Smooth muscle cell of the brain vasculature (primary cell): ENCODE data around the gene CEP70.
"Not testable (repeated sequence)": the region's sequence is repeated elsewhere in the genome, so short reads cannot be mapped to it uniquely, and the experiment has no call there.

Source experiments
- DNase-seq: peaks from one replicate; pipeline ENCODE4 v3.0.0-alpha.2; 2012; ENCODE audit warnings: low read depth, low spot score

CEP70 gene

GRCh38 chr3:138591392-138591791 lies 2.7 kb downstream of the CEP70 start:
- no peak for DNase-seq

- DNase-seq: no peak
Observed at GRCh38 chr3:138588445-138588844, 5.6 kb downstream of the CEP70 start.

GRCh38 chr3:138587374-138587773 lies 6.7 kb downstream of the CEP70 start:
- DNase-seq: no peak

GRCh38 chr3:138578961-138579574 lies 15.0 kb downstream of the CEP70 start:
- no peak for DNase-seq

- no peak for DNase-seq
Observed at GRCh38 chr3:138578141-138578540, 15.9 kb downstream of the CEP70 start.

GRCh38 chr3:138573138-138573537 lies 20.9 kb downstream of the CEP70 start:
- DNase-seq: no peak

- not testable (repeated sequence) for DNase-seq
Observed at GRCh38 chr3:138569624-138570023, 24.4 kb downstream of the CEP70 start.

GRCh38 chr3:138569090-138569489 lies 25.0 kb downstream of the CEP70 start:
- no peak for DNase-seq

- DNase-seq: no peak
Observed at GRCh38 chr3:138567403-138567802, 26.7 kb downstream of the CEP70 start.

GRCh38 chr3:138566293-138566692 lies 27.8 kb downstream of the CEP70 start:
- DNase-seq: not testable (repeated sequence)

GRCh38 chr3:138562902-138563301 lies 31.2 kb downstream of the CEP70 start:
- not testable (repeated sequence) for DNase-seq

GRCh38 chr3:138560501-138560900 lies 33.6 kb downstream of the CEP70 start:
- DNase-seq: no peak

GRCh38 chr3:138559134-138559533 lies 34.9 kb downstream of the CEP70 start:
- DNase-seq: no peak

- DNase-seq: not testable (repeated sequence)
Observed at GRCh38 chr3:138554775-138555174, 39.3 kb downstream of the CEP70 start.

GRCh38 chr3:138550958-138551357 lies 43.1 kb downstream of the CEP70 start:
- DNase-seq: not testable (repeated sequence)

- no peak for DNase-seq
Observed at GRCh38 chr3:138549179-138549977, 44.7 kb downstream of the CEP70 start.

- no peak for DNase-seq
Observed at GRCh38 chr3:138547342-138547975, 46.6 kb downstream of the CEP70 start.

- DNase-seq: no peak
Observed at GRCh38 chr3:138544546-138544945, 49.5 kb downstream of the CEP70 start.

GRCh38 chr3:138542977-138543376 lies 51.1 kb downstream of the CEP70 start:
- no peak for DNase-seq

GRCh38 chr3:138539352-138539751 lies 54.7 kb downstream of the CEP70 start:
- no peak for DNase-seq

- DNase-seq: not testable (repeated sequence)
Observed at GRCh38 chr3:138521445-138521844, 72.6 kb downstream of the CEP70 start.

- DNase-seq: no peak
Observed at GRCh38 chr3:138513090-138513843, 80.8 kb downstream of the CEP70 start.
